ENCODE data around the gene TICRR. TPM values are rescaled to one million over a fixed set of nuclear protein-coding genes. Genes with fewer than 3 reads are reported as not detected.

Gene TICRR
- total and polyA plus RNA-seq, 2 of the 8 experiments (the other 6 are each of a cell fraction or from before 2014, with no cell fraction given): 13.1 to 34.8 TPM

- H3K4me2 ChIP-seq (ENCODE audit: insufficient read depth in 1 of 2, low read depth in 2 of 2, low read length in 2 of 2): no peak overlapping the region
- H2AK5ac ChIP-seq (ENCODE audit: low read depth, low read length): no peak overlapping the region
- peaks cover 0 to 6% (median 1%) of the 10 kb centered on the region in 4 experiments; a peak in 3 of 7 replicates for H3K4me1 ChIP-seq (replicated peaks in 1 of 4; ENCODE audit: control insufficient read depth in 3 of 4, insufficient read depth in 4 of 4, low read length in 3 of 4)
- no peak overlapping the region for H3K4ac ChIP-seq (replicated peaks; ENCODE audit: insufficient read length, low read depth, low read length)
- no peak overlapping the region for H3K23ac ChIP-seq (ENCODE audit: insufficient read length)
- no peak overlapping the region for H2BK12ac ChIP-seq (ENCODE audit: low read depth, low read length)
- no peak overlapping the region for H2BK15ac ChIP-seq (ENCODE audit: low read length)
- no peak overlapping the region for H3K14ac ChIP-seq (ENCODE audit: insufficient read length)
- H4K91ac ChIP-seq (replicated peaks; ENCODE audit: insufficient read length, low read length): no peak overlapping the region
- no peak overlapping the region for H2BK120ac ChIP-seq (replicated peaks; ENCODE audit: low read depth, low read length)
- H3K9ac ChIP-seq (replicated peaks in 1 of 4; ENCODE audit: extremely low read depth in 1 of 4, low read depth in 3 of 4, low read length in 3 of 4): no peak overlapping the region
- H4K20me1 ChIP-seq (replicated peaks in 1 of 2; ENCODE audit: control insufficient read depth in 1 of 2, insufficient read depth in 2 of 2, low read length in 2 of 2): no peaks in the 10 kb centered on the region
- H3K27ac ChIP-seq (ENCODE audit: low read depth, low read length): no peak overlapping the region
- H2BK20ac ChIP-seq (ENCODE audit: low read length): no peak overlapping the region
- 74% methylated on average over 5 of the region's 5 CpGs; no CpG with 5 or more reads in 1 of the 2 experiments for WGBS, 2 experiments (ENCODE audit: extremely low coverage in 1 of 2, insufficient coverage in 1 of 2, insufficient read length in 1 of 2, insufficient replicate concordance in 2 of 2, low coverage in 1 of 2, low lambda C conversion rate in 2 of 2, missing lambda C conversion rate in 1 of 2)
- POLR2A ChIA-PET (ENCODE audit: partially characterized antibody): interaction anchor here (0.9 kb wide), 1 partner anchor 9 kb away, joined by 3 read pairs; no protein-coding TSS in a partner anchor
- H4K8ac ChIP-seq (ENCODE audit: extremely low read depth, insufficient read depth, low read length): no peak overlapping the region
- no peaks in the 10 kb centered on the region for H3K9me3 ChIP-seq (ENCODE audit: insufficient read depth in 2 of 2, low read depth in 1 of 2, low read length in 1 of 2)
- no peak overlapping the region for H3K4me3 ChIP-seq (ENCODE audit: extremely low read depth in 1 of 4, insufficient read depth in 2 of 4, low read depth in 3 of 4, low read length in 4 of 4)
- H2AFZ ChIP-seq (ENCODE audit: low read length): no peak overlapping the region
- CTCF ChIA-PET (ENCODE audit: partially characterized antibody): interaction anchor here (0.6 to 2.7 kb wide), 6 partner anchors 8 to 1396 kb away, joined by 3 to 11 read pairs (median 6); partner anchors contain the start of gene RHCG
- no peaks in the 10 kb centered on the region for H3K36me3 ChIP-seq (ENCODE audit: control insufficient read depth in 2 of 4, insufficient read depth in 4 of 4, low read length in 3 of 4)
- no peak overlapping the region for H3K18ac ChIP-seq (ENCODE audit: extremely low read depth, low read length)
- no peak overlapping the region for H2BK5ac ChIP-seq (ENCODE audit: low read depth, low read length)
- DNase-seq (ENCODE audit: low read depth in 1 of 2, low spot score in 2 of 2): no peak
- no peak overlapping the region for H4K5ac ChIP-seq (ENCODE audit: insufficient read length, low read depth, low read length)
- H3K23me2 ChIP-seq (ENCODE audit: low read depth, low read length): no peaks in the 10 kb centered on the region
- no peak for TF ChIP-seq KDM5A (IDR thresholded peaks at IDR 0.05; ENCODE audit: low read length)
- TF ChIP-seq, protein P1, sequence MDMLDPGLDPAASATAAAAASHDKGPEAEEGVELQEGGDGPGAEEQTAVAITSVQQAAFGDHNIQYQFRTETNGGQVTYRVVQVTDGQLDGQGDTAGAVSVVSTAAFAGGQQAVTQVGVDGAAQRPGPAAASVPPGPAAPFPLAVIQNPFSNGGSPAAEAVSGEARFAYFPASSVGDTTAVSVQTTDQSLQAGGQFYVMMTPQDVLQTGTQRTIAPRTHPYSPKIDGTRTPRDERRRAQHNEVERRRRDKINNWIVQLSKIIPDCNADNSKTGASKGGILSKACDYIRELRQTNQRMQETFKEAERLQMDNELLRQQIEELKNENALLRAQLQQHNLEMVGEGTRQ (IDR thresholded peaks at IDR 0.05; ENCODE audit: low read length): no peak
- TF ChIP-seq ZNF274 (IDR thresholded peaks at IDR 0.05; ENCODE audit: borderline replicate concordance, extremely low read depth, low read length): no peak
- no peak for TF ChIP-seq TCF12 (IDR thresholded peaks at IDR 0.05; ENCODE audit: low read depth, low read length)
- TF ChIP-seq GTF2F1 (IDR thresholded peaks at IDR 0.05; ENCODE audit: borderline replicate concordance, low read depth, low read length): no peak
- no peak for TF ChIP-seq HDAC6 (IDR thresholded peaks at IDR 0.05; ENCODE audit: low read depth, low read length)
- no peak for TF ChIP-seq E2F6 (IDR thresholded peaks at IDR 0.05)
- H3K79me2 ChIP-seq (ENCODE audit: control insufficient read depth in 1 of 2, insufficient read depth in 2 of 2, low read length in 2 of 2): no peaks in the 10 kb centered on the region
- H3K79me1 ChIP-seq (ENCODE audit: low read depth, low read length): no peaks in the 10 kb centered on the region
- FAIRE-seq: no peak
- H3K27me3 ChIP-seq (replicated peaks in 1 of 4; ENCODE audit: control insufficient read depth in 3 of 4, extremely low read depth in 1 of 4, insufficient read depth in 3 of 4, low read length in 3 of 4): no peaks in the 10 kb centered on the region
- no peak overlapping the region for H3K56ac ChIP-seq (replicated peaks; ENCODE audit: insufficient read length, low read depth, low read length)
Measured at GRCh38 chr15:89530976-89531375, 44.3 kb upstream of the TICRR start.
